Smooth muscle cell (in vitro differentiated cells): ENCODE measurements around the gene C9orf78. TPM values are rescaled to one million over a fixed set of nuclear protein-coding genes. Genes with fewer than 3 reads are reported as not detected.

Experiments used
- microRNA-seq: library from miRNA; unstranded; fragments of <30 nt; microRNA quantifications from one replicate; pipeline ENCODE4, GENCODE V29; 2016; ENCODE audit warnings: borderline number of aligned reads
- polyA plus RNA-seq: library from polyadenylated mRNA; unstranded; fragments of >200 nt; fragmentation: Nextera tagmentation; extraction: Ambion mirVana; gene quantifications from 2 replicates; pipeline ENCODE4 v1.2.1, GENCODE V29; 2016
- small RNA-seq: library from RNA; depleted of rRNA; stranded (forward); fragments of <200 nt; gene quantifications from one replicate; pipeline ENCODE3, GENCODE V24; 2014
- total RNA-seq: library from RNA; depleted of rRNA; stranded (reverse); fragments of >200 nt; gene quantifications from 2 replicates; pipeline ENCODE4 v1.2.3, GENCODE V29; 2014

Gene C9orf78
- total and polyA plus RNA-seq, 2 experiments from 2014 or later, result 38.0 to 53.8 TPM

Small RNAs within 50 kb of the gene (microRNA-seq; reads per million reads assigned to microRNA genes)
- gene MIR6855, result not detected

Small RNAs within 50 kb of the gene (small RNA-seq; reads per million reads assigned to genes)
- gene MIR6855, result not detected

Other genes starting within 250 kb of the C9orf78 start
- gene C9orf50, start 214.2 kb downstream of the C9orf78 start, total RNA-seq, result not detected in 2 replicates
- gene C9orf50, start 214.2 kb downstream of the C9orf78 start, polyA plus RNA-seq, result 0.59 TPM in 1 of 2 replicates, not detected in the other
- gene NTMT1, start 209.1 kb downstream of the C9orf78 start, total RNA-seq, result 24.7 and 42.9 TPM in 2 replicates
- 118 and 129 TPM in 2 replicates for gene NTMT1, start 209.1 kb downstream of the C9orf78 start, polyA plus RNA-seq
- gene ASB6, start 193.1 kb downstream of the C9orf78 start, total RNA-seq, result 10.9 and 13.8 TPM in 2 replicates
- 22.2 and 26.0 TPM in 2 replicates for gene ASB6, start 193.1 kb downstream of the C9orf78 start, polyA plus RNA-seq
- gene PRRX2, start 169.6 kb downstream of the C9orf78 start, total RNA-seq, result 59.9 and 87.7 TPM in 2 replicates
- 180 and 234 TPM in 2 replicates for gene PRRX2, start 169.6 kb downstream of the C9orf78 start, polyA plus RNA-seq
- 36.9 and 49.5 TPM in 2 replicates for gene PTGES, start 82.2 kb downstream of the C9orf78 start, total RNA-seq
- gene PTGES, start 82.2 kb downstream of the C9orf78 start, polyA plus RNA-seq, result 69.6 and 176 TPM in 2 replicates
- 43.4 and 60.0 TPM in 2 replicates for gene TOR1B, start 32.1 kb downstream of the C9orf78 start, total RNA-seq
- 10.3 and 13.8 TPM in 2 replicates for gene TOR1B, start 32.1 kb downstream of the C9orf78 start, polyA plus RNA-seq
- gene TOR1A, start 11.1 kb downstream of the C9orf78 start, total RNA-seq, result 38.8 and 46.1 TPM in 2 replicates
- 38.5 and 43.1 TPM in 2 replicates for gene TOR1A, start 11.1 kb downstream of the C9orf78 start, polyA plus RNA-seq
- gene USP20, start 183 bp upstream of the C9orf78 start, total RNA-seq, result 14.6 and 22.3 TPM in 2 replicates
- gene USP20, start 183 bp upstream of the C9orf78 start, polyA plus RNA-seq, result 29.7 and 35.7 TPM in 2 replicates
- gene FNBP1, start 207.9 kb upstream of the C9orf78 start, total RNA-seq, result 17.2 and 23.8 TPM in 2 replicates
- gene FNBP1, start 207.9 kb upstream of the C9orf78 start, polyA plus RNA-seq, result 17.1 and 25.4 TPM in 2 replicates
- gene GPR107, start 218.6 kb upstream of the C9orf78 start, total RNA-seq, result 42.7 and 42.9 TPM in 2 replicates
- gene GPR107, start 218.6 kb upstream of the C9orf78 start, polyA plus RNA-seq, result 16.2 and 19.1 TPM in 2 replicates